Nephron progenitor cell (in vitro differentiated cells): ENCODE results near the gene BBS7.
A peak's percentile ranks its signal among the peaks of the same experiment; 100 is the strongest.

Experiments
- DNase-seq: peaks from one replicate; pipeline ENCODE4 v3.0.0; 2021
- H3K27ac Mint-ChIP-seq: 2 replicates; pipeline ENCODE4 v1.8.0; 2021; ENCODE audit warnings: mild to moderate bottlenecking, moderate library complexity, mixed read lengths
- H3K27me3 Mint-ChIP-seq: 2 replicates; pipeline ENCODE4 v1.8.0; 2021; ENCODE audit warnings: mild to moderate bottlenecking, low read depth, mixed read lengths; ENCODE audit not compliant: poor library complexity
- H3K36me3 Mint-ChIP-seq: 2 replicates; pipeline ENCODE4 v1.8.0; 2021; ENCODE audit warnings: low read depth, mixed read lengths
- H3K4me1 Mint-ChIP-seq: 2 replicates; pipeline ENCODE4 v1.8.0; 2021; ENCODE audit warnings: mixed read lengths
- H3K4me3 Mint-ChIP-seq: 2 replicates; pipeline ENCODE4 v1.8.0; 2021; ENCODE audit warnings: mild to moderate bottlenecking, moderate library complexity, mixed read lengths
- H3K9me3 Mint-ChIP-seq: 2 replicates; pipeline ENCODE4 v1.8.0; 2021; ENCODE audit warnings: mild to moderate bottlenecking, moderate library complexity, mixed read lengths
- CTCF ChIP-seq: fragments of 200-600 bp; sonication (generic); IDR thresholded peaks from 2 replicates; pipeline ENCODE4 v1.5.0; 2021; ENCODE audit warnings: antibody characterized with exemption

Gene BBS7

GRCh38 chr4:121875652-121876051, 5.4 kb upstream of the BBS7 start:
- DNase-seq, result no peak
- TF ChIP-seq CTCF, result no peak
- Mint-ChIP-seq H3K9me3 (peaks cover 4% of the 10 kb centered on the region), H3K27me3 (peaks cover 5% of the 10 kb centered on the region), H3K27ac (no peak overlapping the region), H3K4me3 (no peak overlapping the region), H3K36me3 (no peaks in the 10 kb centered on the region), H3K4me1 (no peaks in the 10 kb centered on the region)

- H3K4me3 Mint-ChIP-seq, result no peak overlapping the region
- H3K27ac Mint-ChIP-seq, result no peak overlapping the region
- DNase-seq, result no peak
- H3K4me1 Mint-ChIP-seq, result peaks cover 6% of the 10 kb centered on the region
- H3K9me3 Mint-ChIP-seq, result peaks cover 4% of the 10 kb centered on the region
- H3K36me3 Mint-ChIP-seq, result peaks cover 3% of the 10 kb centered on the region
- peaks cover 5% of the 10 kb centered on the region for H3K27me3 Mint-ChIP-seq
- no peak for TF ChIP-seq CTCF
These were observed 3.3 kb upstream of the BBS7 start for GRCh38 chr4:121873604-121874003.

GRCh38 chr4:121863799-121864198, 6.5 kb downstream of the BBS7 start:
- peak; percentile 17 for DNase-seq
- peaks cover 20% of the 10 kb centered on the region for H3K9me3 Mint-ChIP-seq
- H3K27ac Mint-ChIP-seq, result no peak overlapping the region
- H3K36me3 Mint-ChIP-seq, result peaks cover 35% of the 10 kb centered on the region
- no peak for TF ChIP-seq CTCF
- peaks cover 10% of the 10 kb centered on the region for H3K4me1 Mint-ChIP-seq
- no peak overlapping the region for H3K4me3 Mint-ChIP-seq
- H3K27me3 Mint-ChIP-seq, result no peaks in the 10 kb centered on the region

GRCh38 chr4:121861426-121861825, 8.8 kb downstream of the BBS7 start:
- H3K27me3 Mint-ChIP-seq, result no peaks in the 10 kb centered on the region
- no peak for DNase-seq
- no peak overlapping the region for H3K27ac Mint-ChIP-seq
- H3K36me3 Mint-ChIP-seq, result peaks cover 23% of the 10 kb centered on the region
- H3K4me3 Mint-ChIP-seq, result no peak overlapping the region
- peaks cover 9% of the 10 kb centered on the region for H3K9me3 Mint-ChIP-seq
- no peak for TF ChIP-seq CTCF
- peaks cover 6% of the 10 kb centered on the region for H3K4me1 Mint-ChIP-seq

GRCh38 chr4:121860121-121860520, 10.2 kb downstream of the BBS7 start:
- no peak overlapping the region for H3K4me3 Mint-ChIP-seq
- no peaks in the 10 kb centered on the region for H3K27me3 Mint-ChIP-seq
- H3K36me3 Mint-ChIP-seq, result peaks cover 13% of the 10 kb centered on the region
- DNase-seq, result no peak
- no peak for TF ChIP-seq CTCF
- no peaks in the 10 kb centered on the region for H3K9me3 Mint-ChIP-seq
- H3K4me1 Mint-ChIP-seq, result peaks cover 6% of the 10 kb centered on the region
- no peak overlapping the region for H3K27ac Mint-ChIP-seq

GRCh38 chr4:121851354-121851753, 18.9 kb downstream of the BBS7 start:
- DNase-seq, result no peak
- Mint-ChIP-seq H3K27me3 (no peaks in the 10 kb centered on the region), H3K36me3 (peaks cover 15% of the 10 kb centered on the region), H3K9me3 (no peaks in the 10 kb centered on the region), H3K4me1 (peaks cover 4% of the 10 kb centered on the region), H3K27ac (no peak overlapping the region), H3K4me3 (no peak overlapping the region)
- TF ChIP-seq CTCF, result no peak
